GM12891 (cell line): ENCODE results near the gene CATSPERE.

Experiments used
- POLR2A ChIP-seq: IDR thresholded peaks from 2 replicates; pipeline ENCODE4 v1.6.1; 2011; ENCODE audit warnings: low read depth, low read length, control low read depth
- POLR2AphosphoS5 ChIP-seq: IDR thresholded peaks from 2 replicates; pipeline ENCODE4 v1.6.1; 2011; ENCODE audit warnings: low read depth, low read length, control low read depth
- SPI1 ChIP-seq: IDR thresholded peaks from 2 replicates; pipeline ENCODE4 v1.6.1; 2011; ENCODE audit warnings: low read depth, low read length, control low read depth
- TAF1 ChIP-seq: IDR thresholded peaks from 2 replicates; pipeline ENCODE4 v1.6.1; 2011; ENCODE audit warnings: low read depth, low read length, control low read depth

- TF ChIP-seq POLR2A (no peak), TAF1 (no peak), POLR2AphosphoS5 (no peak), SPI1 (peak; percentile 86)
These were observed 138.9 kb downstream of the CATSPERE start for GRCh38 chr1:244599937-244600350.
